ENCODE measurements around the gene TNFRSF13B.
"Not testable (repeated sequence)": the region's sequence is repeated elsewhere in the genome, so short reads cannot be mapped to it uniquely, and the experiment has no call there.

Gene TNFRSF13B

GRCh38 chr17:16922386-16923096, 49.4 kb downstream of the TNFRSF13B start:
- DNase-seq (ENCODE audit: low read depth, low spot score): peak; percentile 15
- H3K4me3 ChIP-seq (ENCODE audit: low read length): no peak overlapping the region

DNA sequence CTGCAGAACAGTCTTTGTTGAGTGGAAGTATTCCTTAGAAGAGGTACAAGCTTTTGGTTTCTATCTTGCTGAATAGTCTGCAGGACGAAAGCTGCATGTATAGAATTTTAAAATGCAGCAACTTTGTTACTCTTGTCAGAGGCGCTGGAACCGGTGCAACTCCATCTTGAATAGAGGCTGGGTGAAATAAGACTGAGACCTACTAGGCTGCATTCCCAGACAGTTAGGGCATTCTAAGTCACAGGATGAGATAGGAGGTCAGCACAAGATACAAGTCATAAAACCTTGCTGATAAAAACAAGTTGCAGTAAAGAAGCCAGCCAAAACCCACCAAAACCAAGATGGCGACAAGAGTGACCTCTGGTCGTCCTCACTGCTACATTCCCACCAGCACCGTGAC, 50.5 kb downstream of the TNFRSF13B start:
- H3K4me3 ChIP-seq (ENCODE audit: low read length); DNase-seq (ENCODE audit: low read depth, low spot score): not testable (repeated sequence)

- no peak for DNase-seq (ENCODE audit: low read depth, low spot score)
- no peak overlapping the region for H3K4me3 ChIP-seq (ENCODE audit: low read length)
Measured at GRCh38 chr17:16920628-16921020, 51.3 kb downstream of the TNFRSF13B start.

DNA sequence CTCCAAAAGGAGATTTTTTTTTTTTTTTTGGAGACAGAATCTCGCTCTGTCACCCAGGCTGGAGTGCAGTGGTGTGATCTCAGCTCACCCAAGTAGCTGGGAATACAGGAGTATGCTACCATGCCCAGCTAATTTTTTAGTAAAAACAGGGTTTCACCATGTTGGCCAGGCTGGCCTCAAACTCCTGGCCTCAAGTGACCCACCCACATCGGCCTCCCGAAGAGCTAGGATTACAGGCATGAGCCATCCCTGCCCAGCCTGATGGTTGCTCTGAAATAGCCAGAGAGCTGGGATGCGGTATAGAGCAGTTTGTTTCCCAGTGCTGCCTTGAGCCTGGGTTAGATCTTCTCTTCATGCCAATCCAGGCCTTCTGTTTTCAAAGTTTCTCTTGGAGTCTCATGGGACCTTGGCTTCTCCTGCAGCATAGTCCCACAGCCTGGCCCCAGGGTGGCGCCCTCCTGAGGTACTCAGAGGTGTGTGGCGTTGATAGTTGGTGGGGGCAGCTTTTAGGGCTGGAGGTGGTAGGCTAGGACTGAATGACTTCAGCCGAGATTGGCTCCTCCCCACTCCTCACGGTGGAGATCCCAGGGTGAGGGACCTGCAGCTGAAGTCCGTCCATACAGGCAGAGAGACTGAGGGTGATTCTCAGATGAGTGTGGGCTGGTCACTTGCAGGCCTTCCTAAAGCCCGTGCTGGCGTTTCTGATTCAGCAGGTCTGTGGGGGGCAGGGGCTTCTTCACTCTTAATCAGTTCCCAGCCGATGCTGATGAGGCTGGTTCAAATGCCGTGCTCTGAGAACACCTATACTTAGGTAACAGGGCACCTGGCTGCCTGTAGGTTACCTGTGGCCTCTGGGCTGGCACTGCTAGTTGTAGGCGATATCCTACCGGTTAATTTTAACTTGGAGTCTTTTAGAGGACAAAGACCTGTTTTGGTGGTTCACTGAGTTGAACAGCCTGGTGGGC, 52.0 kb downstream of the TNFRSF13B start:
- DNase-seq (ENCODE audit: low read depth, low spot score): no peak

GRCh38 chr17:16918443-16918842, 53.5 kb downstream of the TNFRSF13B start:
- no peak overlapping the region for H3K4me3 ChIP-seq (ENCODE audit: low read length)
- no peak for DNase-seq (ENCODE audit: low read depth, low spot score)

More for the DNA sequence above, 52.0 kb downstream of the TNFRSF13B start:
- no peak overlapping the region for H3K4me3 ChIP-seq (ENCODE audit: low read length)

- DNase-seq (ENCODE audit: low read depth, low spot score): no peak
Measured at GRCh38 chr17:16917671-16918394, 54.1 kb downstream of the TNFRSF13B start.

DNA sequence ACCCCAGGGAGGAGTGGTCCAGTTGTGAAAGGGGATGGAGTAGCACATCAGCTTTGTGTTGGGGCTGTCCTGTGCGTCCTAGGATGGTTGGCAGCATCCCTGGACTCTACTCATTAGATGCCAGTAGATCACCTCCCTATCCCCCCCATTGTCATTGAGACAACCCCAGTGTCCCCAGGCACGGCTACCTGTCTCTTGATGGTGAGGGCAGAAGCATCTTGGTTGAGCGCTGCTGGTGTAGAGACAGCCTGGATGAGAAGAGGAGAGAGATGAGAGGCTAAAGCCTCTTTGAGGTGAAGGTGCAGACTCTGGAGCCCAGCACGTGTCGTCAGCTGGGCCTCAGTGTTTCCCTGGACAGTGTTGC, 55.4 kb downstream of the TNFRSF13B start:
- no peak for DNase-seq (ENCODE audit: low read depth, low spot score)
- no peak overlapping the region for H3K4me3 ChIP-seq (ENCODE audit: low read length)

More at GRCh38 chr17:16917671-16918394, 54.1 kb downstream of the TNFRSF13B start:
- no peak overlapping the region for H3K4me3 ChIP-seq (ENCODE audit: low read length)

DNA sequence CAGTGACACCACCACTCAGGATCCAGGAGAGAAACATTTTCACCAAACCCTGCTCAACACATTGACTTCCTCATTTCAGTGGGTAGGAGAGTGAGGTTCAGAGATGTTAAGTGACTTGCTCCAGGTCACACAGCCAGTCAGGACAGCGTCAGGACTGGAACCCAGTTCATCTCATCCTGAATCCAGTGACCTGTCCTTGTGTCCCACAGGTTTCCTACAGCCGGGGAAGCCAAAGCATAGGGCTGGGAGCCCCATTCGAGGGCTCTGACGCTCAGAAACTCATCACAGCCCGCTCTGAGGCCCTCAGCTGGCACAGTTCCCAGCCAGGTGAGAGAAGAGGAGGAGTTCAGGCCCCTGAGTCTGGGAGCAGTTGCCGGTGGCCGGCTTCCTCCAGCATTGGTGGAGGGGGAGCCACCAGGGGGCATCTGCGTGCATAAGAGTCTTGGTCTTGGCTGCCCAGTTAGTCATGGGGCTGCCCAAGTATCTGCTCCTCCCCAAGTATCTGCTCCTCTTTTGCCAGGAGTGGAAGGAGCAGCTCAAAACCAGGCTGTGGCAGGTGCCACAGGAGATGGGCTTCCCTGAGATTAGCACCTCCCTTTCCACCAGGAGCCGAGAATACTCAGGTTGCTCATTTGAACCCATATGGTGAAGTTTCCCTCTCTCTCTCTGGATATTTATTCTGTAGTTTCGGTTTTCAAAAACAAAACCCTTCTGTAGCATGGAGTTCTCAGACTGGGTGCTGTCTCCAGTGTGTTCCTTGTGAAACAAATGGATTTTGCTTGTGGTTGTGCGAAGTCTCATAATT, 56.0 kb downstream of the TNFRSF13B start:
- DNase-seq (ENCODE audit: low read depth, low spot score): peak; percentile 31
- no peak overlapping the region for H3K4me3 ChIP-seq (ENCODE audit: low read length)

- H3K4me3 ChIP-seq (ENCODE audit: low read length): no peak overlapping the region
- no peak for DNase-seq (ENCODE audit: low read depth, low spot score)
Measured at GRCh38 chr17:16913463-16913862, 58.5 kb downstream of the TNFRSF13B start.

DNA sequence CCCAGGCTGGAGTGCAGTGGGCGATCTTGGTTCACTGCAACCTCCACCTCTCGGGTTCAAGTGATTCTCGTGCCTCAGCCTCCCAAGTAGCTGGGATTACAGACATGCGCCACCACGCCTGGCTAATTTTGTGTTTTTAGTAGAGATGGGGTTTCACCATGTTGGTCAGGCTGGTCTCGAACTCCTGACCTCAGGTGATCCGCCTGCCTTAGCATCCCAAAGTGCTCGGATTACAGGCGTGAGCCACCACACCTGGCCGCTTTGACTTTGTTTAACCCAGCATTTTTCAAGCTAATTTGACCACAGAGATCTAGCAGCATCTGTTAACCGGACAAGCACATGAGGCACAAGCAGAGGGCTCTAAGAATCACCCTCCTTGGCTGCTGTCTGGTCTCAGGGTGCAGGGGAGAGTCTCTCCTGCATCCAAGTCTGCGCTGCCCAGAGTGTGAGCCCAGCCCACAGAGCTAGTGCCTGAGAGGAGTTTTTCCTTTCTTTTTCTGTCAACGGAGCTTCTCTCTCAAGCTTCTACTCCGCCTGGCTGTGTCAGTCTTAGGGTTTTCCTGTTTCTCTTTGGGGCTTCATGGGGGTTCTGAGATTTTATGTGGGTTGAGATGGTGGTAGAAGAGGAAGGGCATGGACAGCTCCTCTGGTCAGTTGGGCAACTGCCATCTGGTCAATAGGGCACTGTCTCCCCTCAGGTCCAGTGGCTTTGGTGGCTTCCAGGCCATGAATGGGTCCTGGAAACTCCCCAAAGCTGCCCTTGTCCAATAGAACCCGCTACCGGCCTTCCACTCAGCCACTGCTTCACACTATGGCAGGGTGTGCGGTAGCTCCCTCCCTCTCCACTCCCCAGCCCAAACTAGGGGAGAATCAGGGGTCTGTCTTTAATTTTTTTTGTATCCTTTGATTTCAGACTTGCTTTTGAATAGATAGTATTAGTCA, 59.6 kb downstream of the TNFRSF13B start:
- H3K4me3 ChIP-seq (ENCODE audit: low read length): no peak overlapping the region
- DNase-seq (ENCODE audit: low read depth, low spot score): no peak

DNA sequence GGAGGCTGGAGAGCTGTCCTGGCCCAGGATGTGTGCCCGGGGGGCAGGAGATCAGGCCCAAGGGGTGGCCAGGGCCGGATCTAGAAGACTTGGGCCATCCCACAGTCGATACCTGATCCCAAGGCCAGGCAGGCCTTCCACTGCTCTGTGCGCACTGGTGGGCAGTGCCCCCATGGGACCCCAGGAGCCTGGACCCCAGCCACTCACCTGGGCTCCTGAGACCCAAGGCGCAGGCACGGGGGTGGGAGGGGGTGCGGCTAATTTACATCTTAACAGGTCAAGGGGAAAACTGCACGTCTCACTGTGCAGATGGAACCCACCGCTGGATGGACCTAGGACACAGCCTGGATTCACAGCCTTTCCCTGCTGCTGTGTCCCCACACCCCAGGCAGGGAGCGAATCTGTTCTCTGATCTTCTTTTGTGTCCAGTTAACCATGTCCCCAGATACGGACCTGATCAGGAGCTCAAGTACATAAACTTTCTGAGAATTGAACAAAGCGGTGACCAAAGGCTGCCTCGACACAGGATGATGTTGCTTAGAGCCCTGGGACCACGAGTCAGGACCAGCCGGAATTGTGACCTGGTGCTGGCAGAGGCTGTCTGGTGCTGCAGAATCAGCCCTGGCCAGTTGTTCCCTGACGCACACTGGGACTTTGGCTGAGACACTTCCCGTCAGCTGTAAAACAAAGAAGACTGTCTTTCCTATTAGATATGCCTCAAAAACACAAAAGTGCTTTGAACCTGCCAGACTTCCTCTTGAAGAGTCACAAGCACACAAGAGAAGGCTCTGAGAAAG, 60.6 kb downstream of the TNFRSF13B start:
- no peak overlapping the region for H3K4me3 ChIP-seq (ENCODE audit: low read length)
- DNase-seq (ENCODE audit: low read depth, low spot score): peak; percentile 74

- no peak overlapping the region for H3K4me3 ChIP-seq (ENCODE audit: low read length)
- no peak for DNase-seq (ENCODE audit: low read depth, low spot score)
Measured at GRCh38 chr17:16910341-16910740, 61.6 kb downstream of the TNFRSF13B start.

GRCh38 chr17:16909472-16910246, 62.3 kb downstream of the TNFRSF13B start:
- no peak for DNase-seq (ENCODE audit: low read depth, low spot score)

GRCh38 chr17:16908273-16908672, 63.6 kb downstream of the TNFRSF13B start:
- DNase-seq (ENCODE audit: low read depth, low spot score): no peak
- no peak overlapping the region for H3K4me3 ChIP-seq (ENCODE audit: low read length)

More at GRCh38 chr17:16909472-16910246, 62.3 kb downstream of the TNFRSF13B start:
- H3K4me3 ChIP-seq (ENCODE audit: low read length): no peak overlapping the region

DNA sequence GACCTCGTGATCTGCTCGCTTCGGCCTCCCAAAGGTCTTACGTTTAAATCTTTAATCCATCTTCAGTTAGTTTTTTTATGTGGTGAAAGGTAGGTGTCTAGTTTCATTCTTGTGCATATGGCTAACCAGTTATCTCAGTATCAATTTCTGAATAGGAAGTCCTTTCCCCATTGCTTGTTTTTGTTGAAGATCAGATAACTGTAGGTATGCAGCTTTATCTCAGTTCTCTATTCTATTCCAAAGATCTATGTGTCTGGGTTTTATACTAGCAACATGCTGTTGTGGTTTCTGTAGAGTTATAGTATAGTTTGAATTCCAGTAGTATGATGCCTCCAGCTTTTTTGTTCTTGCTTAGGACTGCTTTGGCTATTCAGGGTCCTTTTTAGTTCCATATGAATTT, 65.2 kb downstream of the TNFRSF13B start:
- peak; percentile 10 for DNase-seq (ENCODE audit: low read depth, low spot score)
- H3K4me3 ChIP-seq (ENCODE audit: low read length): no peak overlapping the region

GRCh38 chr17:16905593-16906191, 66.2 kb downstream of the TNFRSF13B start:
- no peak overlapping the region for H3K4me3 ChIP-seq (ENCODE audit: low read length)
- no peak for DNase-seq (ENCODE audit: low read depth, low spot score)

Data from Jurkat, Clone E6-1 (cell line).